Measurements from ENCODE around the gene DISP3. TPM values are rescaled to one million over a fixed set of nuclear protein-coding genes. Genes with fewer than 3 reads are reported as not detected.

The DISP3 gene
- total RNA-seq, 1 donor from 2014 or later, result not detected

DNA sequence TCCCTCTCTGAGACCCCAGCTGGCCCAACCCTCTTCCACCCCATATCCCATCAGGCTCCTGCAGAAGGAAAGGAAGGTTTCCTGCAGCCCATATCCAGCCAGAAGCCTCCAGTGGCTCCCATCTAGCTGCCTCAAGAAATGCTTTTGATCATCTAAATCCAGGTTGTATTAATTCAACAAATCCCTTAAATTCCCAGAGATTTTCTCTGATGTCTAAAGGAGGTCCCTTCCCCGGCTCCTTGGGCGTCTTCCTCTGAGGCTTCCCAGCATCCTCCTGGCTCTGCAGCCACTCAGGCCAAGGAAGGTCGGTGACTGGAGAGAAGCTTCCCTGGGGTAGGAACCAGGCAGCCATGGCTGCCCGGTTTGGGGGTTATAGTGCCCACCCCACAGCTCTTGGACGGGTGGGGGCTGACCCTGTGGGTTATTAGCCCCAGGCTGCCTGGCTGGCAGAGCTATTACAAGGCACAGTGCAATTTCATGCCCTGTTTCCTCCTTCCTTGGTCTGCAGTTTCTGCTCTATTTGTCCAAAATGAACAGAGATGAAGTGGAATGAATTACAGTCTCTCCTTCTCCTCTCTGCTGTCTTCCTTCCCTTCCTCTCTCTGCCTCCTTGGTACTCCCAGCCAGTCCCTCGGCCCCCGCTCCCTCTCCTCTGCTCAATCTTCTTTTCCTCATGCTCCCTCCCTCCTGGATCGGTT lies 34.8 kb upstream of the DISP3 start:
- no peaks in the 10 kb centered on the region for H3K36me3 ChIP-seq (ENCODE audit: control insufficient read depth, insufficient read depth, low read length)
- TF ChIP-seq, protein P1, sequence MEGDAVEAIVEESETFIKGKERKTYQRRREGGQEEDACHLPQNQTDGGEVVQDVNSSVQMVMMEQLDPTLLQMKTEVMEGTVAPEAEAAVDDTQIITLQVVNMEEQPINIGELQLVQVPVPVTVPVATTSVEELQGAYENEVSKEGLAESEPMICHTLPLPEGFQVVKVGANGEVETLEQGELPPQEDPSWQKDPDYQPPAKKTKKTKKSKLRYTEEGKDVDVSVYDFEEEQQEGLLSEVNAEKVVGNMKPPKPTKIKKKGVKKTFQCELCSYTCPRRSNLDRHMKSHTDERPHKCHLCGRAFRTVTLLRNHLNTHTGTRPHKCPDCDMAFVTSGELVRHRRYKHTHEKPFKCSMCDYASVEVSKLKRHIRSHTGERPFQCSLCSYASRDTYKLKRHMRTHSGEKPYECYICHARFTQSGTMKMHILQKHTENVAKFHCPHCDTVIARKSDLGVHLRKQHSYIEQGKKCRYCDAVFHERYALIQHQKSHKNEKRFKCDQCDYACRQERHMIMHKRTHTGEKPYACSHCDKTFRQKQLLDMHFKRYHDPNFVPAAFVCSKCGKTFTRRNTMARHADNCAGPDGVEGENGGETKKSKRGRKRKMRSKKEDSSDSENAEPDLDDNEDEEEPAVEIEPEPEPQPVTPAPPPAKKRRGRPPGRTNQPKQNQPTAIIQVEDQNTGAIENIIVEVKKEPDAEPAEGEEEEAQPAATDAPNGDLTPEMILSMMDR (IDR thresholded peaks at IDR 0.05; ENCODE audit: insufficient read depth, low read length, severe bottlenecking), result no peak
- no peak for FAIRE-seq
- no peak for DNase-seq (ENCODE audit: low read depth)
- H3K27me3 ChIP-seq (ENCODE audit: control insufficient read depth, insufficient read depth, low read length), result peaks cover 10% of the 10 kb centered on the region
- H3K4me3 ChIP-seq (ENCODE audit: low read depth, low read length), result no peak overlapping the region

- TF ChIP-seq, protein P1 (IDR thresholded peaks at IDR 0.05; ENCODE audit: insufficient read depth, low read length, severe bottlenecking), result no peak
- Histone ChIP-seq H3K4me3 (ENCODE audit: low read depth, low read length) (no peak overlapping the region), H3K27me3 (ENCODE audit: control insufficient read depth, insufficient read depth, low read length) (peaks cover 10% of the 10 kb centered on the region), H3K36me3 (ENCODE audit: control insufficient read depth, insufficient read depth, low read length) (no peaks in the 10 kb centered on the region)
- FAIRE-seq (no peak), DNase-seq (ENCODE audit: low read depth) (no peak)
Measured at GRCh38 chr1:11444907-11445306, 34.0 kb upstream of the DISP3 start.

DNA sequence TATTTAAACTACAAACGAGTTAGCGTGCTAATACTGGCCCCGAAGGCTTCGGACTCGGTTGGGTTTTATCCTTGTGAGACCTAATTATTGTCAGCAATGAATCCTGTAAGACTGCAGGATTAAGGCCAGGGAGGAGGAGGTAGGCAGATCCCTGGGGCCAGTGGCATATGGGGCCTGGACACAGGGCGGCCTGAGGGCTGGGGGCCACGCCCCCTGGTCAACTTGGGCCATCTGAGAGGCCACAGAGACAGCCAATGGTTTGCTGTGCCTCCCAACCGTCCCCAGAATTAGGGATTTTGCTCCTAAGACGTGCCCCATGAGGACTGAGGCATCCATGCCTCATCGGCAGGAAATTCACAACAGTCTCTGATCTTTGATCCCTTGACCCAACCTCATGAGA lies 31.1 kb upstream of the DISP3 start:
- TF ChIP-seq, protein P1 (IDR thresholded peaks at IDR 0.05; ENCODE audit: insufficient read depth, low read length, severe bottlenecking), result no peak
- H3K4me3 ChIP-seq (ENCODE audit: low read depth, low read length), result no peak overlapping the region
- no peak for DNase-seq (ENCODE audit: low read depth)
- no peaks in the 10 kb centered on the region for H3K36me3 ChIP-seq (ENCODE audit: control insufficient read depth, insufficient read depth, low read length)
- FAIRE-seq, result no peak
- peaks cover 9% of the 10 kb centered on the region for H3K27me3 ChIP-seq (ENCODE audit: control insufficient read depth, insufficient read depth, low read length)

DNA sequence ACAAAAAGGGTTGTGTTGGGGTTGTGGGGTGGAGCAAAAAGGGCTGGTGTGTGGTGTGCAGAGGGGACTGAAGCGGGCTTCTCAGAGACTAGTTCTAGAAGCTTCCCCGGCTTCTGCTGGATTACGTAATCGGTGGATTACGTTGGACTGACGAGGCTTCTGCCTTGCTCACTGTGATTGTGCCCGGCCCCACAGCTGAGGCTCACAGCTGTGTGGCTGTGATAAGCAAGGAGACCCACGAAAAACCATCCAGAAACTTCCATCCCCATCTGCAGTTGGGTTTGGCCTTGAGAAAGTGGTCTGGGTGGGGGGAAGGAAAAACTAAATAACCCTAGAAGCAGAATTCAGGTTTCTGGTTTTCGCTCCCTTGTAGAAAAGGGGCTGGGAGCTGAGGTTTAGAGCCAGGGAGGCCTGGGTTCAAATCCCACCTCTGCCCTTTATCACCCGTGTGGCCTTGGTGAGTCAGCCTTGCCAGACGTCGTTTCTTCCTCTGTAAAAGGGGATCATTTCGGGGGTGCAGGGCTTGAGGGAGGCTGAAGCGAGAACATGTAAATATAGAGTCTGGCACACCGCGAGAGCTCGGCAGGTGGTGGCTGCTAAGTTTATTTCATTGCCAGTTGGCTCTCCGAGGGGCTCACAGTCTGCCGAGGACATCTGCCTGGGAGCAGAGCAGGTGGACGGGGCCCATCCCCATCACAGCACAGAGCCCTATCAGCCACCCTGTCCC lies 30.4 kb upstream of the DISP3 start:
- H3K4me3 ChIP-seq (ENCODE audit: low read depth, low read length), result no peak overlapping the region
- FAIRE-seq (no peak), DNase-seq (ENCODE audit: low read depth) (no peak)
- H3K36me3 ChIP-seq (ENCODE audit: control insufficient read depth, insufficient read depth, low read length), result no peaks in the 10 kb centered on the region
- TF ChIP-seq, protein P1 (IDR thresholded peaks at IDR 0.05; ENCODE audit: insufficient read depth, low read length, severe bottlenecking), result no peak
- peaks cover 9% of the 10 kb centered on the region for H3K27me3 ChIP-seq (ENCODE audit: control insufficient read depth, insufficient read depth, low read length)

DNA sequence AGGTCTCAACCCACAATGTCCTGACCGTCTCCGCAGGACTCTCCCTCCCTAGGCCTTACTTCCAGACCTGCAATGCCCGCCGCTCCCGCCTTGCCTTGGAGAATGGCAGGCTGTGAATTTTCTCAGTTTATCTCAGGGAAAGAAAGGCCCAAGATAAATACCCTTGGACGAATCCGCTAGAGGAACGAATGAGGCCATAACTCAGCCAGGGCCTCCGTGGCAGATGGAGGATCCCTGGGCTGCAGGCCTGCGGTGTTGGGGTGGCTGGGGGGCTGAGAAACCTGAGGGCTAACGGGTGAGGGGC lies 29.9 kb upstream of the DISP3 start:
- Histone ChIP-seq H3K36me3 (ENCODE audit: control insufficient read depth, insufficient read depth, low read length) (no peaks in the 10 kb centered on the region), H3K27me3 (ENCODE audit: control insufficient read depth, insufficient read depth, low read length) (peaks cover 12% of the 10 kb centered on the region), H3K4me3 (ENCODE audit: low read depth, low read length) (no peak overlapping the region)
- FAIRE-seq (no peak), DNase-seq (ENCODE audit: low read depth) (no peak)
- TF ChIP-seq, protein P1 (IDR thresholded peaks at IDR 0.05; ENCODE audit: insufficient read depth, low read length, severe bottlenecking), result no peak

Measured in bronchial epithelial cell (primary cell).